PC-3 (cell line): ENCODE data around the gene PCDHGC4. TPM values are rescaled to one million over a fixed set of nuclear protein-coding genes. Genes with fewer than 3 reads are reported as not detected.
A peak's percentile ranks its signal among the peaks of the same experiment; 100 is the strongest.

Experiments used
- ATAC-seq: fragments of 200-7000 bp; cut with Tn5 transposase; 2 replicates; pipeline ENCODE4 v1.9.1; 2020; ENCODE audit warnings: mild to moderate bottlenecking, moderate library complexity
- BruUV-seq: library from RNA; stranded (reverse); fragments of 400-500 nt; replicated peaks from 2 replicates; lab custom pipeline; 2021; lab: Mats Ljungman, UMichigan
- CTCF ChIA-PET: fragments of 300-600 bp; sonication (Branson Sonifier 250); formaldehyde crosslinking; loops from one replicate; lab custom pipeline; 2022; ENCODE audit warnings: antibody characterized with exemption; lab: Charles Lee
- POLR2A ChIA-PET: fragments of 300-600 bp; sonication (Branson Sonifier 250); formaldehyde crosslinking; loops from one replicate; lab custom pipeline; 2022; ENCODE audit warnings: antibody characterized with exemption; ENCODE audit not compliant: unreplicated experiment; lab: Charles Lee
- DNase-seq: peaks from one replicate; pipeline ENCODE4 v3.0.0-alpha.2; 2015
- H2AFZ ChIP-seq: fragments of 300-600 bp; sonication (generic); 2 replicates; pipeline ENCODE4 v1.6.0; 2016; ENCODE audit warnings: antibody characterized with exemption, low read length
- H3F3A ChIP-seq: fragments of 300-600 bp; sonication (generic); one replicate; pipeline ENCODE4 v1.6.0; 2017; ENCODE audit warnings: antibody characterized with exemption, low read length, control low read depth, mild to moderate bottlenecking; ENCODE audit not compliant: unreplicated experiment
- H3K27ac ChIP-seq: fragments of 300-600 bp; sonication (generic); 2 replicates; pipeline ENCODE4 v1.5.1; 2016; ENCODE audit warnings: mild to moderate bottlenecking, low read length
- H3K27me3 ChIP-seq: fragments of 300-600 bp; sonication (generic); 2 replicates; pipeline ENCODE4 v1.6.1; 2016; ENCODE audit warnings: low read length, mixed read lengths
- H3K36me3 ChIP-seq: fragments of 300-600 bp; sonication (generic); 2 replicates; pipeline ENCODE4 v1.6.1; 2016; ENCODE audit warnings: low read depth, mixed run types, low read length, mixed read lengths
- H3K4me1 ChIP-seq: fragments of 300-600 bp; sonication (generic); 2 replicates; pipeline ENCODE4 v1.5.1; 2016; ENCODE audit warnings: low read length; ENCODE audit not compliant: insufficient read depth
- H3K4me2 ChIP-seq: fragments of 300-600 bp; sonication (generic); 2 replicates; pipeline ENCODE4 v1.6.0; 2016; ENCODE audit warnings: low read length
- H3K4me3 ChIP-seq: fragments of 300-600 bp; sonication (generic); 2 replicates; pipeline ENCODE4 v1.5.1; 2016; ENCODE audit warnings: mild to moderate bottlenecking, low read length, mixed read lengths
- H3K79me2 ChIP-seq: fragments of 300-600 bp; sonication (generic); 2 replicates; pipeline ENCODE4 v1.6.1; 2017; ENCODE audit warnings: low read length, mixed read lengths
- H3K9ac ChIP-seq: fragments of 300-600 bp; sonication (generic); 2 replicates; pipeline ENCODE4 v1.6.0; 2016; ENCODE audit warnings: mild to moderate bottlenecking, low read length
- H3K9me2 ChIP-seq: fragments of 300-600 bp; sonication (generic); replicated peaks from 2 replicates; pipeline ENCODE4 v1.6.1; 2016; ENCODE audit warnings: mixed run types, low read length, mixed read lengths
- H3K9me3 ChIP-seq: fragments of 300-600 bp; sonication (generic); 2 replicates; pipeline ENCODE4 v1.6.1; 2016; ENCODE audit warnings: low read length, mixed read lengths
- H4K20me1 ChIP-seq: fragments of 300-600 bp; sonication (generic); 2 replicates; pipeline ENCODE4 v1.6.1; 2016; ENCODE audit warnings: low read length, mixed read lengths
- EZH2 ChIP-seq: fragments of 300-600 bp; sonication (generic); IDR thresholded peaks from one replicate; pipeline ENCODE4 v1.6.1; 2017; ENCODE audit warnings: antibody characterized with exemption, mild to moderate bottlenecking, low read length; ENCODE audit not compliant: unreplicated experiment
- EZH2phosphoT487 ChIP-seq: fragments of 300-600 bp; sonication (generic); IDR thresholded peaks from 2 replicates; pipeline ENCODE4 v1.6.1; 2018; ENCODE audit warnings: mild to moderate bottlenecking, antibody characterized with exemption, low read length, borderline replicate concordance
- intact Hi-C: fragments of 100-400 bp; cut with micrococcal nuclease; formaldehyde crosslinking; loops from 2 replicates; pipeline ENCODE4 v1.9.0; 2023
- total RNA-seq: library from RNA; depleted of rRNA; stranded (reverse); fragments of >200 nt; gene quantifications from 2 replicates; pipeline ENCODE4 v1.2.3, GENCODE V29; 2014
- TF ChIP-seq, protein P1 (sequence below): fragments of 300-600 bp; sonication (generic); conservative IDR thresholded peaks from 2 replicates; pipeline ENCODE4 v1.5.1; 2017; ENCODE audit warnings: antibody characterized with exemption, low read depth, mild to moderate bottlenecking, low read length

Gene PCDHGC4
- total RNA-seq, 1 experiment from 2014 or later = 0.58 TPM

DNA sequence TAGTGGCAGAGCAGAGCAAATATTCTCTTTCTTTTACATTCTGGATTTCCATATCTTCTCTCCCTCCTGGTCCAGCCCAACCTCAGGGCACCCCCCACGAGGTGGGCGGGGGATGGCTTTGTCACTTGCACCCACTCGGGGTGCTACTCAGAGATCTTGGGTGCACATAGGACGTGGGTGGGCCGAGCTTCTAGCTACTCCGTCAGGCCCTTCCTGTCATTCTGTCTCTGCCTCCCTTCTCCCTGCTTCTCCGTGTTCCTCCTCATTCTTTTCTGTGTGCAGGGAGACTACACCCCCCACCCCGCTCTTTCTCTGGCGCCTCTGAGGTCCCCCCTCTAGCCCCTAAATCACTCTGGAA is 23.6 kb downstream of the PCDHGC4 start:
- DNase-seq = no peak
- Histone ChIP-seq H3K36me3 (no peaks in the 10 kb centered on the region; the same call in none of the 2 replicates), H3K27ac (peak overlapping the region; percentile 76), H3K4me3 (peak overlapping the region; percentile 57; the same call in 1 of the 2 replicates), H3K9me3 (no peaks in the 10 kb centered on the region), H3K9me2 (no peaks in the 10 kb centered on the region), H2AFZ (peak overlapping the region; percentile 61; the same call in 1 of the 2 replicates), H4K20me1 (no peaks in the 10 kb centered on the region), H3F3A (no peaks in the 10 kb centered on the region), H3K4me1 (peaks cover 13% of the 10 kb centered on the region; the same call in 1 of the 2 replicates), H3K27me3 (no peaks in the 10 kb centered on the region), H3K9ac (peak overlapping the region; percentile 50), H3K4me2 (peak overlapping the region; percentile 67), H3K79me2 (no peaks in the 10 kb centered on the region)
- TF ChIP-seq EZH2phosphoT487 (no peak), EZH2 (no peak)
- TF ChIP-seq, protein P1, sequence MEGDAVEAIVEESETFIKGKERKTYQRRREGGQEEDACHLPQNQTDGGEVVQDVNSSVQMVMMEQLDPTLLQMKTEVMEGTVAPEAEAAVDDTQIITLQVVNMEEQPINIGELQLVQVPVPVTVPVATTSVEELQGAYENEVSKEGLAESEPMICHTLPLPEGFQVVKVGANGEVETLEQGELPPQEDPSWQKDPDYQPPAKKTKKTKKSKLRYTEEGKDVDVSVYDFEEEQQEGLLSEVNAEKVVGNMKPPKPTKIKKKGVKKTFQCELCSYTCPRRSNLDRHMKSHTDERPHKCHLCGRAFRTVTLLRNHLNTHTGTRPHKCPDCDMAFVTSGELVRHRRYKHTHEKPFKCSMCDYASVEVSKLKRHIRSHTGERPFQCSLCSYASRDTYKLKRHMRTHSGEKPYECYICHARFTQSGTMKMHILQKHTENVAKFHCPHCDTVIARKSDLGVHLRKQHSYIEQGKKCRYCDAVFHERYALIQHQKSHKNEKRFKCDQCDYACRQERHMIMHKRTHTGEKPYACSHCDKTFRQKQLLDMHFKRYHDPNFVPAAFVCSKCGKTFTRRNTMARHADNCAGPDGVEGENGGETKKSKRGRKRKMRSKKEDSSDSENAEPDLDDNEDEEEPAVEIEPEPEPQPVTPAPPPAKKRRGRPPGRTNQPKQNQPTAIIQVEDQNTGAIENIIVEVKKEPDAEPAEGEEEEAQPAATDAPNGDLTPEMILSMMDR = no peak
- ChIA-PET CTCF (no interaction called here), POLR2A (interaction anchor here (0.7 kb wide), 1 partner anchor 13 kb away, joined by 5 read pairs; no protein-coding TSS in a partner anchor)
- BruUV-seq = no TSS peak
- intact Hi-C loops = loop anchor here (5.0 kb wide), 1 partner anchor 111 kb away; the partner anchor contains the start of gene PCDHGB5
- no peak; the same call in 1 of the 2 replicates for ATAC-seq

DNA sequence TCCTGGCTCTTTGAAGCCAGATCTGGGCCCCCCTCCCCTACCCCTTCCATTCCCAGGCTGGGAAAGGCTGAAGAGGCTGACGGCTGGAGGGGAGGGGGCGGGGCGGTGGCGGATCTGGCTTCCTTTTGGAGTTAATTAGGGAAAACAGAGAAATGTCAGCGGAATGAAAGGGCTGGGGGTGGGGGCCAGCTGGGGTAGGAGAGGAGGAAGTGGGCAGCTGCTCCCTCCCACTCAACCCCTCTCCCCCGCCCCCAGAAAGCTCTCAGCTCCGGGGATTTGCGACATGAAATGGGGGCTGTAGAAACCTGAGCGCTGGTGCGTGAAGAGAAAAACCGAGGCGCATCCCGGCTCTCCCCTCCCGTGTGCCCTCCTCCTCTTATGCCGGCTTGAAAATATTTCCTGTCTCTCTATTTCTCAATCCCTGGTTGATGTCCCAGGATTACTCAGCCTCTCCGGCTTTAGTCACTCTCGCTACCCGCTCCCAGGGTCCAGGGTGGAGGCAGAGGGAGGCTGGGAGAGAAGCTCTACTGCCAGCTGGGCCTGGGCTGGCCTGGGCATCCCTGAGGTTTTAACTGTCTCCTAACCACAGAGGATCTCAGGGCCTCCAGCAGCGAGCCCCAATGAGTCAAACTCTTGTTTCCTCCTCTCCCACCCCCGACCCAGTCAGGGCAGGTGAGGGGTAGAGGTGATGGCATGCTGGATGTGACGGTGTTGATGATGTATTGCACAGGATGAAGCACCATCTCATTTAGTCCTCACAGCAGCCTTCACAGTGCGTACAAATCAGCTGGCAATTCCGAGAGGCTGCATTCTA is 24.2 kb downstream of the PCDHGC4 start:
- no peaks in the 10 kb centered on the region for H3F3A ChIP-seq
- TF ChIP-seq, protein P1 = no peak
- no peak for TF ChIP-seq EZH2phosphoT487
- no peak for TF ChIP-seq EZH2
- H3K27ac ChIP-seq = peak overlapping the region; percentile 76
- peak overlapping the region; percentile 50 for H3K9ac ChIP-seq
- H2AFZ ChIP-seq = peak overlapping the region; percentile 61
- H3K9me3 ChIP-seq = no peaks in the 10 kb centered on the region
- H3K4me3 ChIP-seq = peak overlapping the region; percentile 57; the same call in 1 of the 2 replicates
- no peaks in the 10 kb centered on the region for H3K79me2 ChIP-seq
- CTCF ChIA-PET = interaction anchor here (0.5 to 0.7 kb wide), 3 partner anchors 9 to 58 kb away, joined by 4 to 6 read pairs (median 6); no protein-coding TSS in a partner anchor
- no peaks in the 10 kb centered on the region for H4K20me1 ChIP-seq
- no peaks in the 10 kb centered on the region for H3K27me3 ChIP-seq
- H3K36me3 ChIP-seq = no peaks in the 10 kb centered on the region; the same call in none of the 2 replicates
- DNase-seq (peak; percentile 79), ATAC-seq (peak; percentile 88)
- no TSS peak for BruUV-seq
- intact Hi-C loops = loop anchor here (1.0 to 5.0 kb wide), 2 partner anchors 12 to 112 kb away; partner anchors contain the start of gene PCDHGB5
- H3K4me2 ChIP-seq = peak overlapping the region; percentile 67
- peaks cover 13% of the 10 kb centered on the region; the same call in 1 of the 2 replicates for H3K4me1 ChIP-seq
- POLR2A ChIA-PET = interaction anchor here (0.7 kb wide), 1 partner anchor 13 kb away, joined by 5 read pairs; no protein-coding TSS in a partner anchor
- H3K9me2 ChIP-seq = no peaks in the 10 kb centered on the region
